H7 (cell line): ENCODE data around the gene LZTS3. TPM values are rescaled to one million over a fixed set of nuclear protein-coding genes. Genes with fewer than 3 reads are reported as not detected.
"Not testable (repeated sequence)": the region's sequence is repeated elsewhere in the genome, so short reads cannot be mapped to it uniquely, and the experiment has no call there.

Experiments
- DNase-seq: peaks from one replicate; pipeline ENCODE4 v3.0.0; 2012
- H3K27me3 ChIP-seq: 2 replicates; pipeline ENCODE4 v1.6.0; 2011; ENCODE audit warnings: mild to moderate bottlenecking, low read length; ENCODE audit not compliant: control insufficient read depth, insufficient read depth
- H3K36me3 ChIP-seq: replicated peaks from 2 replicates; pipeline ENCODE4 v1.5.1; 2011; ENCODE audit warnings: low read length; ENCODE audit not compliant: control insufficient read depth, insufficient read depth
- H3K4me3 ChIP-seq: 2 replicates; pipeline ENCODE4 v1.5.1; 2011; ENCODE audit warnings: low read depth, mild to moderate bottlenecking, control low read depth, low read length, moderate library complexity; ENCODE audit not compliant: insufficient read depth
- total RNA-seq: library from RNA; depleted of rRNA; stranded (reverse); fragments of >200 nt; shearing (Covaris generic); gene quantifications from 2 replicates; pipeline ENCODE4 v1.2.3, GENCODE V29; 2014

LZTS3 gene
- total RNA-seq, 1 experiment from 2014 or later, result 10.2 TPM

GRCh38 chr20:3165473-3166337 is 7.6 kb downstream of the LZTS3 start:
- peaks cover 18% of the 10 kb centered on the region; the same call in 1 of the 2 replicates for H3K27me3 ChIP-seq
- H3K4me3 ChIP-seq, result no peak overlapping the region
- H3K36me3 ChIP-seq, result no peaks in the 10 kb centered on the region; the same call in 1 of the 2 replicates
- DNase-seq, result peak; percentile 47

GRCh38 chr20:3164763-3165410 is 8.5 kb downstream of the LZTS3 start:
- no peak overlapping the region for H3K4me3 ChIP-seq
- no peaks in the 10 kb centered on the region; the same call in 1 of the 2 replicates for H3K36me3 ChIP-seq
- peaks cover 18% of the 10 kb centered on the region; the same call in 1 of the 2 replicates for H3K27me3 ChIP-seq
- peak; percentile 47 for DNase-seq

- H3K4me3 ChIP-seq, result no peak overlapping the region
- DNase-seq, result no peak
- H3K36me3 ChIP-seq, result no peaks in the 10 kb centered on the region
- peaks cover 18% of the 10 kb centered on the region; the same call in 1 of the 2 replicates for H3K27me3 ChIP-seq
Measured at GRCh38 chr20:3164043-3164762, 9.1 kb downstream of the LZTS3 start.

- Histone ChIP-seq H3K27me3 (peaks cover 12% of the 10 kb centered on the region; the same call in 1 of the 2 replicates), H3K36me3 (no peaks in the 10 kb centered on the region), H3K4me3 (no peak overlapping the region)
- DNase-seq, result peak; percentile 32
Measured at GRCh38 chr20:3163099-3164042, 10.0 kb downstream of the LZTS3 start.

- Histone ChIP-seq H3K36me3 (no peaks in the 10 kb centered on the region), H3K27me3 (peaks cover 2% of the 10 kb centered on the region; the same call in 1 of the 2 replicates), H3K4me3 (no peak overlapping the region)
- peak; percentile 65 for DNase-seq
Measured at GRCh38 chr20:3162080-3162611, 11.2 kb downstream of the LZTS3 start.

- H3K27me3 ChIP-seq, result no peaks in the 10 kb centered on the region
- no peaks in the 10 kb centered on the region for H3K36me3 ChIP-seq
- peak; percentile 58 for DNase-seq
- H3K4me3 ChIP-seq, result no peak overlapping the region
Measured at GRCh38 chr20:3161316-3162079, 11.9 kb downstream of the LZTS3 start.

GRCh38 chr20:3160418-3160817 is 12.9 kb downstream of the LZTS3 start:
- no peaks in the 10 kb centered on the region for H3K27me3 ChIP-seq
- no peak for DNase-seq
- peak overlapping the region; percentile 89 for H3K4me3 ChIP-seq
- no peaks in the 10 kb centered on the region; the same call in 1 of the 2 replicates for H3K36me3 ChIP-seq

GRCh38 chr20:3158968-3159431 is 14.3 kb downstream of the LZTS3 start:
- Histone ChIP-seq H3K27me3 (no peaks in the 10 kb centered on the region), H3K4me3 (peak overlapping the region; percentile 89), H3K36me3 (no peaks in the 10 kb centered on the region; the same call in 1 of the 2 replicates)
- DNase-seq, result peak; percentile 55

- no peaks in the 10 kb centered on the region; the same call in 1 of the 2 replicates for H3K36me3 ChIP-seq
- no peaks in the 10 kb centered on the region for H3K27me3 ChIP-seq
- DNase-seq, result no peak
- no peak overlapping the region for H3K4me3 ChIP-seq
Measured at GRCh38 chr20:3157817-3158216, 15.5 kb downstream of the LZTS3 start.

- H3K36me3 ChIP-seq, result no peaks in the 10 kb centered on the region; the same call in 1 of the 2 replicates
- DNase-seq, result no peak
- H3K4me3 ChIP-seq, result no peak overlapping the region
- no peaks in the 10 kb centered on the region for H3K27me3 ChIP-seq
Measured at GRCh38 chr20:3156811-3157619, 16.3 kb downstream of the LZTS3 start.

GRCh38 chr20:3152057-3152644 is 21.2 kb downstream of the LZTS3 start:
- not testable (repeated sequence) for DNase-seq, H3K4me3 ChIP-seq, H3K27me3 ChIP-seq
- H3K36me3 ChIP-seq, result peaks cover 12% of the 10 kb centered on the region

- H3K36me3 ChIP-seq, result peaks cover 13% of the 10 kb centered on the region
- no peak for DNase-seq
- no peak overlapping the region for H3K4me3 ChIP-seq
- H3K27me3 ChIP-seq, result no peaks in the 10 kb centered on the region
Measured at GRCh38 chr20:3150908-3151307, 22.4 kb downstream of the LZTS3 start.
